ENCODE results near the gene EEF1AKMT2.

DNA sequence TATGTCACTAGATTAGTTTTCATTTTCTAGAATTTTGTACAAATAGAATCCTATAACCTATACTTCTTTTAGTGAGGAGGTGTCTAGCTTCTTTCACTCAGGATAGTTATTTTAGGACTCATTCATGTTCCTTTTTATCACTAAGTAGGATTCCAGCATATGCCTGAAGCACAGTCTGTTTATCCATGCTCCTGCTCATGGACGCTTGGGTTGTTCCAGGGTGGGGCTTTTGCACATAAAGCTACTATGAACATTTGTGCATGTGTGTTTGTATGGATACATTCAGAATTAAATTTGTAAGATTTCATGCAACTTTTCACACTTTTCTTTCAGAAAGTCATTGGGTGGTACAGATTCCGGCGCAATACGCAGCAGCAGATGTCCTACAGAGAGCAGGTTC, 34.6 kb upstream of the EEF1AKMT2 start:
- TF ChIP-seq, protein P1, sequence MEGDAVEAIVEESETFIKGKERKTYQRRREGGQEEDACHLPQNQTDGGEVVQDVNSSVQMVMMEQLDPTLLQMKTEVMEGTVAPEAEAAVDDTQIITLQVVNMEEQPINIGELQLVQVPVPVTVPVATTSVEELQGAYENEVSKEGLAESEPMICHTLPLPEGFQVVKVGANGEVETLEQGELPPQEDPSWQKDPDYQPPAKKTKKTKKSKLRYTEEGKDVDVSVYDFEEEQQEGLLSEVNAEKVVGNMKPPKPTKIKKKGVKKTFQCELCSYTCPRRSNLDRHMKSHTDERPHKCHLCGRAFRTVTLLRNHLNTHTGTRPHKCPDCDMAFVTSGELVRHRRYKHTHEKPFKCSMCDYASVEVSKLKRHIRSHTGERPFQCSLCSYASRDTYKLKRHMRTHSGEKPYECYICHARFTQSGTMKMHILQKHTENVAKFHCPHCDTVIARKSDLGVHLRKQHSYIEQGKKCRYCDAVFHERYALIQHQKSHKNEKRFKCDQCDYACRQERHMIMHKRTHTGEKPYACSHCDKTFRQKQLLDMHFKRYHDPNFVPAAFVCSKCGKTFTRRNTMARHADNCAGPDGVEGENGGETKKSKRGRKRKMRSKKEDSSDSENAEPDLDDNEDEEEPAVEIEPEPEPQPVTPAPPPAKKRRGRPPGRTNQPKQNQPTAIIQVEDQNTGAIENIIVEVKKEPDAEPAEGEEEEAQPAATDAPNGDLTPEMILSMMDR (IDR thresholded peaks at IDR 0.05), result no peak
- TF ChIP-seq ZFX (IDR thresholded peaks at IDR 0.05; ENCODE audit: borderline replicate concordance), result no peak
